H1 (cell line): ENCODE results near the gene ARL2. TPM values are rescaled to one million over a fixed set of nuclear protein-coding genes. Genes with fewer than 3 reads are reported as not detected.

Experiments used
- ASH2L ChIP-seq: fragments of 200-600, 300-600 bp; sonication (generic); IDR thresholded peaks from one replicate; pipeline ENCODE4 v1.7.1; 2017; ENCODE audit warnings: low read length
- CHD1 ChIP-seq: IDR thresholded peaks from 2 replicates; pipeline ENCODE4 v1.6.1; 2012; ENCODE audit warnings: low read depth, low read length, improper control_type of control experiment
- CREB1 ChIP-seq: IDR thresholded peaks from 2 replicates; pipeline ENCODE4 v1.6.1; 2012; ENCODE audit warnings: inconsistent platforms
- EP300 ChIP-seq, 2 experiments: IDR thresholded peaks; 1 replicate in 1 of 2; 2 replicates in 1 of 2; pipeline ENCODE4 v1.6.1; 2011 to 2012; ENCODE audit warnings: low read depth in 2 of 2, low read length in 2 of 2, mild to moderate bottlenecking in 2 of 2, borderline replicate concordance in 1 of 2, inconsistent platforms in 1 of 2, moderate library complexity in 1 of 2
- FOSL1 ChIP-seq: IDR thresholded peaks from 2 replicates; pipeline ENCODE4 v1.6.1; 2011; ENCODE audit warnings: mild to moderate bottlenecking, low read depth, low read length, moderate library complexity; ENCODE audit not compliant: insufficient read depth
- GABPA ChIP-seq: IDR thresholded peaks from 2 replicates; pipeline ENCODE4 v1.6.1; 2011; ENCODE audit warnings: mild to moderate bottlenecking, low read length, moderate library complexity, borderline replicate concordance; ENCODE audit not compliant: insufficient read depth
- GTF2F1 ChIP-seq: IDR thresholded peaks from 2 replicates; pipeline ENCODE4 v1.6.1; 2012; ENCODE audit warnings: low read depth, low read length, improper control_type of control experiment, borderline replicate concordance
- HDAC6 ChIP-seq: IDR thresholded peaks from one replicate; pipeline ENCODE4 v1.7.1; 2012; ENCODE audit warnings: low read depth, mild to moderate bottlenecking, inconsistent platforms, low read length, moderate library complexity
- JUN ChIP-seq: IDR thresholded peaks from 2 replicates; pipeline ENCODE4 v1.6.1; 2011; ENCODE audit warnings: low read depth, mild to moderate bottlenecking, improper control_type of control experiment, low read length
- KDM1A ChIP-seq: fragments of 200-600, 300-600 bp; sonication (generic); IDR thresholded peaks from 2 replicates; pipeline ENCODE4 v1.7.1; 2016; ENCODE audit warnings: mild to moderate bottlenecking, low read length, borderline replicate concordance
- KDM5A ChIP-seq: fragments of 200-600 bp; IDR thresholded peaks from 2 replicates; pipeline ENCODE4 v1.7.1; 2012; ENCODE audit warnings: mild to moderate bottlenecking, low read length, inconsistent platforms, mixed read lengths
- MAFK ChIP-seq: IDR thresholded peaks from 2 replicates; pipeline ENCODE4 v1.6.1; 2012; ENCODE audit warnings: low read depth, mild to moderate bottlenecking, improper control_type of control experiment, low read length
- NANOG ChIP-seq: IDR thresholded peaks from 2 replicates; pipeline ENCODE4 v1.6.1; 2011; ENCODE audit warnings: low read length, low read depth, mild to moderate bottlenecking, inconsistent platforms; ENCODE audit not compliant: insufficient read depth, poor library complexity, severe bottlenecking
- NRF1 ChIP-seq: IDR thresholded peaks from 2 replicates; pipeline ENCODE4 v1.6.1; 2011; ENCODE audit warnings: mild to moderate bottlenecking, low read depth, low read length, improper control_type of control experiment
- POU5F1 ChIP-seq: IDR thresholded peaks from 2 replicates; pipeline ENCODE4 v1.6.1; 2011; ENCODE audit warnings: low read depth, mild to moderate bottlenecking, low read length, moderate library complexity
- RAD21 ChIP-seq, 2 experiments: IDR thresholded peaks in 1 of 2; conservative IDR thresholded peaks in 1 of 2; 2 replicates each; pipeline ENCODE4 v1.6.1; 2011; ENCODE audit warnings: low read depth in 2 of 2, low read length in 2 of 2, improper control_type of control experiment in 1 of 2, inconsistent platforms in 1 of 2, mild to moderate bottlenecking in 1 of 2, moderate library complexity in 1 of 2
- SIN3A ChIP-seq, 2 experiments: IDR thresholded peaks in 1 of 2; conservative IDR thresholded peaks in 1 of 2; 2 replicates each; pipeline ENCODE4 v1.6.1; 2011 to 2012; ENCODE audit warnings: low read length in 2 of 2, improper control_type of control experiment in 1 of 2, low read depth in 1 of 2, mild to moderate bottlenecking in 1 of 2
- SUZ12 ChIP-seq: fragments of 200-600 bp; sonication (generic); IDR thresholded peaks from 2 replicates; pipeline ENCODE4 v1.6.1; 2012; ENCODE audit warnings: mild to moderate bottlenecking, inconsistent platforms, low read length, moderate library complexity, mixed read lengths
- polyA plus RNA-seq, 7 experiments: library from polyadenylated mRNA; depleted of rRNA in 3 of 7; stranded (reverse) in 5 of 7; unstranded in 2 of 7; fragments of >200 nt in 5 of 7; fragments of 200-250 nt in 2 of 7; gene quantifications; 1 replicate in 5 of 7; 2 replicates in 1 of 7; 4 replicates in 1 of 7; pipeline versions ENCODE4 v1.2.1 to v1.2.3, GENCODE V29; 2011 to 2013; ENCODE audit warnings: missing spikeins in 2 of 7, mixed read lengths in 2 of 7
- total RNA-seq: library from RNA; stranded (reverse); fragmentation: NEBNext Ultra II Directional; extraction: Animal tissue kit (Norgen Biotek cat#: 25700); gene quantifications from 2 replicates; pipeline ENCODE4 v1.2.1, GENCODE V29; 2021
- TF ChIP-seq, protein P1 (sequence below): IDR thresholded peaks from 2 replicates; pipeline ENCODE4 v1.6.1; 2012; ENCODE audit warnings: inconsistent platforms
- TF ChIP-seq, protein P2 (sequence below), 3 experiments: IDR thresholded peaks; 1 replicate in 2 of 3; 2 replicates in 1 of 3; pipeline versions ENCODE4 v1.5.1 to v1.6.1; 2011; ENCODE audit warnings: low read length in 3 of 3, mild to moderate bottlenecking in 3 of 3, inconsistent platforms in 2 of 3, low read depth in 1 of 3, moderate library complexity in 1 of 3; ENCODE audit not compliant: insufficient read depth in 1 of 3; ENCODE audit errors: control extremely low read depth in 1 of 3

Gene ARL2
- total and polyA plus RNA-seq, 2 of the 8 experiments (the other 6 are each of a cell fraction or from before 2014, with no cell fraction given), result 186 to 535 TPM

DNA sequence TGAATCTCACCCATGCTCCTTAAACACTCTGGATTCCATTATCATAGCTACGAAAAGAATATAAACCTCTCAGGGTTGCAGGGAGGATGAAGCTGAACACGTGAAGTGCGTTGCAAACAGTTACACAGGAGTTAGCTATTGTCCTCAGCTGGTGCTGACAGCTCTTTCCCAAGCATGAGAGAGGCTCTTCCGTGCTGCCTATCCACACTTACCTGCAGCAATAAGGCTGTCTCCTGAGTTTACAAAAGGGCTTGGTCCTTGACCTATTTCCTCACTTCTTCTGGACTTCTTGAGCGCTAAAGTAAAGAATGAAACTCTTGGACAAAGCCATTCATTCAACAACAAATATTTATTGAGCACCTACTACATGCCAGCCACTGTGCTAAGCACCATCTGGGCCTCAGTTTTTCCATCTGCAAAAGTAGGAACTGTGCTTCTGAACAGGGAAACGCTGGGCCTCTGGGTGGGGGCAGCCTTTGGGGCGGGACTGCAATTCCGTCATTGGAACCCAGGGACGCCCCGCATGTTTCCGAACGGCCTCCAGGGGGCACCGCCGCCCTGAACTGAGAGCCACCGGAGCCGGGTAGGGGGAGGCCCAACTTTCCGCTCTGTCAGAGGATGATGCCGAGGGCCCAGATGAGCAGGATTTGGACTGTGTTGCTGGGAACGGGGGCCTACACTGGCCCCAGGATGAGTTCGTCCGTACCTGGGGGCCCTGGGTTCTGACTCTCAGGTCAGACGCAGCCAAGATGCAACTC is 651 bp upstream of the ARL2 start (continued):
- no peak for TF ChIP-seq NRF1
- TF ChIP-seq KDM1A, result no peak
- TF ChIP-seq FOSL1, result no peak
- TF ChIP-seq, protein P1, sequence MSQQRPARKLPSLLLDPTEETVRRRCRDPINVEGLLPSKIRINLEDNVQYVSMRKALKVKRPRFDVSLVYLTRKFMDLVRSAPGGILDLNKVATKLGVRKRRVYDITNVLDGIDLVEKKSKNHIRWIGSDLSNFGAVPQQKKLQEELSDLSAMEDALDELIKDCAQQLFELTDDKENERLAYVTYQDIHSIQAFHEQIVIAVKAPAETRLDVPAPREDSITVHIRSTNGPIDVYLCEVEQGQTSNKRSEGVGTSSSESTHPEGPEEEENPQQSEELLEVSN, result no peak
- TF ChIP-seq MAFK, result no peak
- no peak for TF ChIP-seq HDAC6
- TF ChIP-seq CREB1, result peak; percentile 43; the same call in 1 of the 2 replicates
- peak; percentile 71 to 81 for TF ChIP-seq RAD21 (IDR thresholded peaks at IDR 0.05 in 1 of 2, conservative IDR thresholded peaks at IDR 0.05 in 1 of 2; ENCODE audit: low read depth in 2 of 2, low read length in 2 of 2)
- no peak for TF ChIP-seq KDM5A
- peak in 1 of 2 experiments; percentile 39; a peak in 1 of 3 replicates for TF ChIP-seq EP300 (IDR thresholded peaks at IDR 0.05; ENCODE audit: borderline replicate concordance in 1 of 2, low read depth in 2 of 2, low read length in 2 of 2)
- no peak for TF ChIP-seq SUZ12
- TF ChIP-seq GABPA, result no peak
- TF ChIP-seq POU5F1, result no peak
- no peak for TF ChIP-seq NANOG
- TF ChIP-seq, protein P2, sequence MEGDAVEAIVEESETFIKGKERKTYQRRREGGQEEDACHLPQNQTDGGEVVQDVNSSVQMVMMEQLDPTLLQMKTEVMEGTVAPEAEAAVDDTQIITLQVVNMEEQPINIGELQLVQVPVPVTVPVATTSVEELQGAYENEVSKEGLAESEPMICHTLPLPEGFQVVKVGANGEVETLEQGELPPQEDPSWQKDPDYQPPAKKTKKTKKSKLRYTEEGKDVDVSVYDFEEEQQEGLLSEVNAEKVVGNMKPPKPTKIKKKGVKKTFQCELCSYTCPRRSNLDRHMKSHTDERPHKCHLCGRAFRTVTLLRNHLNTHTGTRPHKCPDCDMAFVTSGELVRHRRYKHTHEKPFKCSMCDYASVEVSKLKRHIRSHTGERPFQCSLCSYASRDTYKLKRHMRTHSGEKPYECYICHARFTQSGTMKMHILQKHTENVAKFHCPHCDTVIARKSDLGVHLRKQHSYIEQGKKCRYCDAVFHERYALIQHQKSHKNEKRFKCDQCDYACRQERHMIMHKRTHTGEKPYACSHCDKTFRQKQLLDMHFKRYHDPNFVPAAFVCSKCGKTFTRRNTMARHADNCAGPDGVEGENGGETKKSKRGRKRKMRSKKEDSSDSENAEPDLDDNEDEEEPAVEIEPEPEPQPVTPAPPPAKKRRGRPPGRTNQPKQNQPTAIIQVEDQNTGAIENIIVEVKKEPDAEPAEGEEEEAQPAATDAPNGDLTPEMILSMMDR (IDR thresholded peaks at IDR 0.05; ENCODE audit: control extremely low read depth in 1 of 3, insufficient read depth in 1 of 3, low read depth in 1 of 3, low read length in 3 of 3), result peak; percentile 61 to 94 (median 78)
- TF ChIP-seq SIN3A (conservative IDR thresholded peaks at IDR 0.05 in 1 of 2, IDR thresholded peaks at IDR 0.05 in 1 of 2; ENCODE audit: low read depth in 1 of 2, low read length in 2 of 2), result peak; percentile 57 to 62; a peak in 1 of 4 replicates
- TF ChIP-seq GTF2F1, result no peak
- no peak for TF ChIP-seq JUN
- TF ChIP-seq CHD1, result no peak
- no peak for TF ChIP-seq ASH2L
